HFF-Myc (cell line): ENCODE results near the gene GDE1.
A peak's percentile ranks its signal among the peaks of the same experiment; 100 is the strongest.
"Not testable (repeated sequence)": the region's sequence is repeated elsewhere in the genome, so short reads cannot be mapped to it uniquely, and the experiment has no call there.

Experiments
- DNase-seq: peaks from one replicate; pipeline ENCODE4 v3.0.0-alpha.2; 2011; ENCODE audit warnings: low read depth; ENCODE audit errors: extremely low read depth
- H3K4me3 ChIP-seq: replicated peaks from 2 replicates; pipeline ENCODE4 v1.5.1; 2011; ENCODE audit warnings: low read depth, mild to moderate bottlenecking, control low read depth, low read length
- TF ChIP-seq, protein P1 (sequence below): IDR thresholded peaks from 2 replicates; pipeline ENCODE4 v1.5.1; 2012; ENCODE audit warnings: mild to moderate bottlenecking, low read depth, low read length, control low read depth; ENCODE audit errors: missing control alignments

The GDE1 gene

DNA sequence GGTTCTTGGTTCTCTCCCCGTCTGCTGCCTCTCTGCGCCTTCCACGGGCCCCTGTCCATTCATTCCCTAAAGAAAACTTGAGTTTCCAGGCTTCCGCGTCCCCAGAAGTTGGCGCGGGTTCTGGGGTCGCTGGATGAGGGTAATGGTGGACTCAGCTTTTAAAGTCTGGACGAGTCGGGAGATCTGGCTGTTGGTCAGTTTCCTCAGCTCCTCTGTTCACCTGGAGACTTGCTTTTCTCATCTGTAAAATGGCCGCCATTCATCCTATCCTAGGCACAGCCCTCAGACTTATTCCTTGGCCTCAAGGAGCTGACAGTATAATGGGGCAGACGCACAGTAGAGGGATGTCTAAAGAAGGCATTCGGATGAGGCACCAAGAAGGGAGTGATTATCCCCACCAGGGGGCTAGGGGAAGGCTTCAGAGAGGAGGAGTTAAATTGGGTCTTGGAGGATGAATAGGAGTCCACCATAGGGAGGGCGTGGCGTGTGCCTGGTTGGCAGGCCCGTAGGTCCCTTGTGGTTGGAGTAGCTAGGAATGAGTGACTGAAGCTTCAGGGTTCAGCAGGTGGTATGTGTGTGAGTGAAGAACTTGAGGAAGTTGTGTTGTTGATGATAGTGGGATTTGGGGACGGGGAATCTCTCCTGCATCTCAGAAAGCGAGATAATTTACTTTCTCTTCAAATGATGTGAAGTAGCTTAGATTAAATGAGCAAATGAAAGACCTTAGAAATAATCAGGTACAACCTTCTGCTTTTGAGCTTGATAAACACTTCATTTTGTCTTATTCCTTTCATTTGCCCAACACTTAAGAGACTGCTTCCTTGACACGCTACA, 34.3 kb upstream of the GDE1 start:
- DNase-seq, result peak; percentile 12
- peak overlapping the region; percentile 77 for H3K4me3 ChIP-seq
- TF ChIP-seq, protein P1, sequence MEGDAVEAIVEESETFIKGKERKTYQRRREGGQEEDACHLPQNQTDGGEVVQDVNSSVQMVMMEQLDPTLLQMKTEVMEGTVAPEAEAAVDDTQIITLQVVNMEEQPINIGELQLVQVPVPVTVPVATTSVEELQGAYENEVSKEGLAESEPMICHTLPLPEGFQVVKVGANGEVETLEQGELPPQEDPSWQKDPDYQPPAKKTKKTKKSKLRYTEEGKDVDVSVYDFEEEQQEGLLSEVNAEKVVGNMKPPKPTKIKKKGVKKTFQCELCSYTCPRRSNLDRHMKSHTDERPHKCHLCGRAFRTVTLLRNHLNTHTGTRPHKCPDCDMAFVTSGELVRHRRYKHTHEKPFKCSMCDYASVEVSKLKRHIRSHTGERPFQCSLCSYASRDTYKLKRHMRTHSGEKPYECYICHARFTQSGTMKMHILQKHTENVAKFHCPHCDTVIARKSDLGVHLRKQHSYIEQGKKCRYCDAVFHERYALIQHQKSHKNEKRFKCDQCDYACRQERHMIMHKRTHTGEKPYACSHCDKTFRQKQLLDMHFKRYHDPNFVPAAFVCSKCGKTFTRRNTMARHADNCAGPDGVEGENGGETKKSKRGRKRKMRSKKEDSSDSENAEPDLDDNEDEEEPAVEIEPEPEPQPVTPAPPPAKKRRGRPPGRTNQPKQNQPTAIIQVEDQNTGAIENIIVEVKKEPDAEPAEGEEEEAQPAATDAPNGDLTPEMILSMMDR, result peak; percentile 23

DNA sequence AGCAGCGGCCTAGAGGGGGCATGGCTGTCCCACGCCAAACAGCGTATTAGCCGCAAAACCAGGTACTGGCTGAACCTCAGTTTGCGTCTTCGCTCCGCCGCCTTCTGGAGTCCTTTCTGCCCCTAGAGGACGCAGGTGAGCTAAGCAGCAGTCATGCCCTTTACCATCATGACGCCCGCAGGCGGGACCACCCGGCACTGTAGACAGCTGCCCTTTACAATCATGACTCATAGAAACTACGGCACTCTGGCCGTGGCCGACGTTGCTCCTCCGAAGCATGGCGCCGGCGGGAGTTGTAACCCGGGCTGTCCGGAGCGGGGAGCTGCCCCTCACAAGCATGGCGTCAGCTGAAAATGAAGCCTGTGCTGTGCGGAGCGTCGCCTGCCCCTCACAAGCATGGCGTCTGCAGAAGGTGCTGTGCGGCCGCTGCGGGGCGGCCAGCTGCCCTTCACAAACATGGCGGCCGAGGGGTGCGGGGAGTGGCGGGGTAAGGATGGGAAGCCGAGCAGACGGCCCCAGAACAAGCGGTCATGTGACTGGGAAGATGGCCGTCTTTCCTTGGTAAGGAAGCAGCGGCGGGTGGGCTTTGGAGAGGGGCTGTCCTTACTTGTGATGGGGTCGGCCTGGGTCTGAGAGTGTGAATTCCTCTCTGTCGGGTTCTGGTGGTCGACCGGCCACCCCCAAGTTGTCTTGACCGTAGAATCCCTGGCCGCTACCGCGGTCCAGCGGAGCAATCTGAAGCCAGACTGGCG, 33.5 kb upstream of the GDE1 start, which contains the start of gene VPS35L:
Gene VPS35L, plus strand, starts transcription at position 518 of the 752 bp plus-strand sequence. Its CDS starts 27 bp downstream, at position 545.
- H3K4me3 ChIP-seq, result peak within 1 kb of the TSS; percentile 77
- peak; percentile 96 for DNase-seq
- TF ChIP-seq, protein P1, result peak; percentile 68

DNA sequence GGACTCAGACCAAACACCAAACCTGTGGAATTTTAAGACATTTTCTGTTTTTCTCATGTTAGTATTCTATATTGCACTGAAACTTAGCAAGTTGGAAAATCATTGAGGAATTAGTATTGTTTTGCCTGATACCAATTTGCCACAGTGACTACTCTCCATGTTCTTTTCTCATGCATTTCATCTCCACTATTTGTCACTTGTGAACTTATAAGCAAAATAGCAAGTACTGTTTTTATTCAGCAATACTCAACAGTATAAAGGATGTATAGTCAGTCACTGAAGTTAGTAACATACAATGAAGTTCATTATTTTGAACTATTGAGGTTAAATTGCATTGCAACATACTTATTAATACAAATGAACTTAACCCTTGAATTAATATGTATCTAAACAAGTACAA, 27.8 kb upstream of the GDE1 start:
- TF ChIP-seq, protein P1, result no peak
- no peak for DNase-seq
- H3K4me3 ChIP-seq, result no peak overlapping the region

DNA sequence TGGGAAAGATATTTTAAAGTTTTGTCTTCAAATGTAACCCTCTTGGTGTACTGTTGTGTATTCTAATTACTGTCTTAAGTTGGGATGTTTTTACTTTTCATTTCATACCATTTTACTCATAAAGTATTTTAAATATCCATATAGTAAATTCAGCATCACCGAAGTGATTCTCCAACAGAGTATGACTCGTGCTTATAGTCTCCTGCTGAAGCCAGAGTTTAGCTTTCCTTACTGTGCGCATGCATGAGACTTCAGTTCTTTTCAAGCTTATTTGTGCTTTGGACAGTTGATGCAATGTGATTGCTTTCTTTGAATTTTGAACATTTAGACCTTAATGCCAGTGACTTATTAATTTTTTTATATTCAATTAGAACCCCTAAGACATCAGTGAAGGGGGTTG, 26.2 kb upstream of the GDE1 start:
- DNase-seq, result no peak
- TF ChIP-seq, protein P1, result no peak
- no peak overlapping the region for H3K4me3 ChIP-seq

DNA sequence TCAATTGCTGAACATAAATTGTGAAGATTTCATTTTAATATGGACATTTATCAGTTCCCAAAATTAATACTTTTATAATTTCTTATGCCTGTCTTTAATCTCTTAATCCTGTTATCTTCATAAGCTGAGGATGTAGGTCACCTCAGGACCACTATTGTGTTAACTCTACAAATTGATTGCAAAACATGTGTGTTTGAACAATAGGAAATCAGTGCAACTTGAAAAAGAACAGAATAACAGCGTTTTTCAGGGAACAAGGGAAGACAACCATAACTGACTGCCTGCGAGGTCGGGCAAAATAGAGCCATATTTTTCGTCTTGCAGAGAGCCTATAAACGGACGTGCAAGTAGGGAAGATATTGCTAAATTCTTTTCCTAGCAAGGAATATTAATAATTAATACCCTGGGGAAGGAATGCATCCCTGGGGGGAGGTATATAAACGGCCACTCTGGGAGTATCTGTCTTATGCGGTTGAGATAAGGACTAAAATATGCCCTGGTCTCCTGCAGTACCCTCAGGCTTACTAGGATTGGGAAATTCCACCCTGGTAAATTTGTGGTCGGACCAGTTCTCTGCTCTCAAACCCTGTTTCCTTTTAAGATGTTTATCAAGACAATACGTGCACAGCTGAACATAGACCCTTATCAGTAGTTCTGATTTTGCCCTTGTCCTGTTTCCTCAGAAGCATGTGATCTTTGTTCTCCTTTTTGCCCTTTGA, 21.5 kb upstream of the GDE1 start:
- H3K4me3 ChIP-seq, DNase-seq: not testable (repeated sequence)

DNA sequence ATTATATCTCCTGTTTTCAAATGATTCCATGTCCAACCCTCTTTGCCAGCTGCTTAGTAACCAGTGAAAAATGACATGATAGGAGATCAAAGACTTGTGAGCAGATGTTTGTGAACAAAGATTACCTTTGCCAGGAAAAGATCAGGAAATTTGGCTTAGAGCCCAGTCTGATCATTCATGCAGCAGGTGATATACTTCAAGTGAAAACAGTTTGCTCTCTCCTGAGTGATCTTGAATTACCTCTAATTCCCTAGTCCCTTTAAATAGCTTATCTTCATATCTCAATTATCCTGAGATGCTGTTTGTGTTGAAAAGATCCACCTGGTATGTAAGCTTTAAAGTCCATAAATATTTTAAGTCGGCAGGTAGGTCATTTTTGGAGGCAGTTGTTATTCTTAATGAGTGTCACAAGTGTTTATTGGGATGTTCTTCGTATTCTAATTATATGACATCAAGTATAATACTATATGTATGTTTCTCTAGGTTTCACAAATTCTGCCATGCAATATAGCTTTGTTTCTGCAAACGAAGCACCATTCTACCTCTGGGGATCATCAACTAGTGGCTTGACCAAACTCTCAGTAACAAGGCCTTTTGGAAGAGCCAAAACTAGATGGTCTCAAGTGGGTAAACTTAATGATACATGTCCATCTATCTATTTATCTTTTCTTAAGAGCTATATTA, 20.4 kb upstream of the GDE1 start:
- no peak for DNase-seq
- TF ChIP-seq, protein P1, result no peak

More for the DNA sequence above, 20.4 kb upstream of the GDE1 start:
- no peak overlapping the region for H3K4me3 ChIP-seq
